ENCODE data around the gene THEM4.
"Not testable (repeated sequence)": the region's sequence is repeated elsewhere in the genome, so short reads cannot be mapped to it uniquely, and the experiment has no call there.

The THEM4 gene

GRCh38 chr1:151924691-151925587, 15.6 kb upstream of the THEM4 start:
- FAIRE-seq: no peak

GRCh38 chr1:151923422-151923821, 14.1 kb upstream of the THEM4 start:
- FAIRE-seq: no peak

GRCh38 chr1:151920149-151920548, 10.8 kb upstream of the THEM4 start:
- no peak for FAIRE-seq

GRCh38 chr1:151918819-151919610, 9.7 kb upstream of the THEM4 start:
- no peak for FAIRE-seq

DNA sequence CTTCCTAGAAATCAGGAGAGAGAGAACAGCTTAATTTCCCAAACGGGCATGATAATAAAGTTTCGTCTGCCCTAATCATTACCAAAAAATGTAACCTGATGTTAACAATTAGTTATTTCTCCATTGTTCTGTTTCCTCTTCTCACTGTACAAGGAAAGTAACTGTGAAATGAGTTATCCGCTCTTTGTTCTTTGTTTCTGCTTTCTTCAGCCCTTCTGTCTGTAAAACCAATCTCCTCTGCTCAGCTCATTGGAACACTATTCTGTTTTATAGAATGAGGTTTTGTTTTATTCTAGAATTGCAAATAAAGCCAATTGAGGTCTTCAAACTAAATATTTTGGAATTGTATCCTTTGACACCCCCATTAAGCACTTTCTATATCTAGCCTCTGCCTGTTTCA, 8.8 kb upstream of the THEM4 start:
- FAIRE-seq: no peak

GRCh38 chr1:151916726-151917370, 7.5 kb upstream of the THEM4 start:
- no peak for FAIRE-seq

- no peak for FAIRE-seq
Observed at GRCh38 chr1:151915061-151915686, 5.9 kb upstream of the THEM4 start.

DNA sequence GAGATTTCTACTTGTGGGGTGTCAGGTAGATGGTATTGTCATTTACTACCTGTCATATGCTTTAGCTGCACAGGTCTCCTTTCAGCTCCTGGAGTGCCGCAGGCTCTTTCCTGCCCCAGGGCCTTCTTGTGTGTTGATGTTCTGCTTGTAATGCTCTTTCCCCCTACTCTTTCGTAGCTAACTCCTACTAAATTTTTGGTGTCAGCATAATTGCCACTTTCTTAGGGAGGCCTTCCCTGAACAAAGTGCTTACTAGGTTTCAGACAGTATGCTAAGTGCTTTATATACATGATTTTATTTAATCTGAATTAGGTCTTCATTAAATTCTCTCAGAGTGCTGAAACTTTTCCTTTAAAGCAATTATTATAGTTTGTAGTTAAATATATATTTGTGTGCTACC, 4.8 kb upstream of the THEM4 start:
- FAIRE-seq: no peak

DNA sequence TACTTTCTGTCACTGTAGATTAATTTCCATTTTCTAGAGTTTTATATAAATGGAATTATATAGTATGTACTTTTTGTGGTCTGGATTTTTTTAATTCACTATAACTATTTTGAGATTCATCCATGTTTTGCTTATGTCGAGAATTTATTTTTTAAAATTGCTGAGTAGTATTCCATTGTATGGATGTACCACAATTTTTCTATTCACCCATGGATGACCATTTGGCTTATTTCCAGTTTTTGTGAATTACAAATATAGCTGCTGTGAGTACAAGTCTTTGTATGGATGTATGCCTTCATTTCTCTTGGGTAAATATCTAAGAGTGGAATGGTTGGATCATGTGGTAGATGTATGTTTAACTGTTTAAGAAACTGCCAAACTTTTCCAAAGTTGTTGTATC, 3.7 kb upstream of the THEM4 start:
- FAIRE-seq: no peak

- no peak for FAIRE-seq
Observed at GRCh38 chr1:151908228-151908691, 1.1 kb downstream of the THEM4 start.

GRCh38 chr1:151907363-151908139, 1.8 kb downstream of the THEM4 start:
- FAIRE-seq: no peak

DNA sequence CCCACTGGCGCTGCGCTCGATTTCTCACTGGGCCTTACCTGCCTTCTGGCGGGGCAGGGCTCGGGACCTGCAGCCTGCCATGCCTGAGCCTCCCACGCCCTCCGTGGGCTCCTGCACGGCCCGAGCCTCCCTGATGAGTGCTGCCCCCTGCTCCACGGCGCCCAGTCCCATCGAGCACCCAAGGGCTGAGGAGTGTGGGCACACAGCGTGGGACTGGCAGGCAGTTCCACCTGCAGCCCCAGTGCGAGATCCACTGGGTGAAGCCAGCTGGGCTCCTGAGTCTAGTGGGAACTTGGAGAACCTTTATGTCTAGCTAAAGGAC, 3.0 kb downstream of the THEM4 start:
- FAIRE-seq: not testable (repeated sequence)

- not testable (repeated sequence) for FAIRE-seq
Observed at GRCh38 chr1:151905443-151906323, 3.6 kb downstream of the THEM4 start.

DNA sequence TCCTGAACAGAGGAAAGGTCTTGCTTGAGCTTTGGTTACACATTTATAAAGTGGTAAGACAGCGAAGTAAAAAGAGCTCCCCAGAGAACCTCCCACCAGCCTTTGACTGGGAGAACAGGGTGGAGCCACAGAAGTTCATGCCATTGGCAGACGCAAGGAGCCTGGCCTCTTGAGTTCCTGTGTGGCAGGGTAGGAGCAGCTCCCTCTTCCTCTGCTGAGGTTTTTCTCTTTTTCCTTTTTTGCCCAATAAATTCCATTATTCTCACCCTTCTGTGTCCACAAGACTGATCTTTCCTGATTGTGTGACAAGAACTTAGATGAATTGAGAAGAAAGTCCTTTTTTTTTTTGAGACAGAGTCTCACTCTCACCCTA, 4.3 kb downstream of the THEM4 start:
- no peak for FAIRE-seq

DNA sequence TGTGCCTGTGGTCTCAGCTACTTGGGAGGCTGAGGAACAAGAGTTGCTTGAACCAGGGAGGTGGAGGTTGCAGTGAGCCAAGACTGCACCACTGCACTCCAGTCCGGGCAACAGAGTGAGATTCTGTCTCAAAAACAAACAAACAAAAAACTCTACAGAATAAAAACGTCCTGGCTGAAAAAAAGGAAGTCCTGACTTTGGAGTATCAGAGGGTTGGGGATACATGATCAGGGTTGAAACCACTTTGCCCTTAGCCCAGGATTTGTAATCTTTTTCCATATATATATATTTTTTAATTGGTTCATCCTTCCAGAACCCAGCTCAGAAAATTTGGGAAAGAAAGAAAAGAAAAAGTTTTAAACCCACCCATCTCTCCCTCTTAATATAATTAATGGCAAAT, 6.5 kb downstream of the THEM4 start:
- FAIRE-seq: no peak

GRCh38 chr1:151900804-151901203, 8.5 kb downstream of the THEM4 start:
- FAIRE-seq: not testable (repeated sequence)

DNA sequence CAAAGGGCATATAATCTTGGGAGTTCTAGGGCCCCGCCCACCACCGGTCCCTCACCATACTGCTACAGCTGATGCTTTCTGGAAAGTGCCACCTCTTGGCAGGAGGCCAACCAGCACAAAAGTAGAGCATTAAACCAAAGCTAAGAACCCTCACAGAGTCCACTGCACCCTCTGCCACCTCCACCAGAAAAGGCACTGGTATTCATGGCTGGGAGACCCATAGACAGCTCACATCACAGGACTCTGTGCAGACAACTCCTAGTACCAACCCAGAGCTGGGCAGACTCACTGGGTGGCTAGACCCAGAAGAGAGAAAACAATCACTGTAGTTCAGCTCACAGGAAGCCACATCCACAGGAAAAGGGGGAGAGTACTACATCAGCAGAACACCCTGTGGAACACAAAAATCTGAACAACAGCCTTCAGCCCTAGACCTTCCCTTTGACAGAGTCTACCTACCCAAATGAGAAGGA, 10.8 kb downstream of the THEM4 start:
- no peak for FAIRE-seq

DNA sequence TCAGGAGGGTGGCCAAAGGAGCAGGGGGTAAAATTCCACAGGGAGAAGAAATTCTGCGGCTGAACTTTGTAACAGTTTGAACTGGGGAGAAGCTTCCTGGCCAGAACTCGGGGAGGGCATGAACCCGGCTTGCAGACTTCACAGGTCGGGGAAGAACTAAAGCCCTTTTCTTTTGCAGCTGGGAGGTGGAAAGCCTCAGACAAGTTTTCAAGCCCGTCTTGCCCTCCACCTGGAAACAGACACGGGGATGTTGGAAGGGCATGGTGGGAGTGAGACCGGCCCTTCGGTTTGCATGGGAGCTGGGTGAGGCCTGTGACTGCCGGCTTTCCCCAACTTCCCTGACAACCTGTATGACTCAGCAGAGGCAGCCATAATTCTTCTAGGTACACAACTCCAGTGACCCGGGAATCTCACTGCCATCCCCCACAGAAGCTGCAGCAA, 11.3 kb downstream of the THEM4 start:
- FAIRE-seq: no peak

DNA sequence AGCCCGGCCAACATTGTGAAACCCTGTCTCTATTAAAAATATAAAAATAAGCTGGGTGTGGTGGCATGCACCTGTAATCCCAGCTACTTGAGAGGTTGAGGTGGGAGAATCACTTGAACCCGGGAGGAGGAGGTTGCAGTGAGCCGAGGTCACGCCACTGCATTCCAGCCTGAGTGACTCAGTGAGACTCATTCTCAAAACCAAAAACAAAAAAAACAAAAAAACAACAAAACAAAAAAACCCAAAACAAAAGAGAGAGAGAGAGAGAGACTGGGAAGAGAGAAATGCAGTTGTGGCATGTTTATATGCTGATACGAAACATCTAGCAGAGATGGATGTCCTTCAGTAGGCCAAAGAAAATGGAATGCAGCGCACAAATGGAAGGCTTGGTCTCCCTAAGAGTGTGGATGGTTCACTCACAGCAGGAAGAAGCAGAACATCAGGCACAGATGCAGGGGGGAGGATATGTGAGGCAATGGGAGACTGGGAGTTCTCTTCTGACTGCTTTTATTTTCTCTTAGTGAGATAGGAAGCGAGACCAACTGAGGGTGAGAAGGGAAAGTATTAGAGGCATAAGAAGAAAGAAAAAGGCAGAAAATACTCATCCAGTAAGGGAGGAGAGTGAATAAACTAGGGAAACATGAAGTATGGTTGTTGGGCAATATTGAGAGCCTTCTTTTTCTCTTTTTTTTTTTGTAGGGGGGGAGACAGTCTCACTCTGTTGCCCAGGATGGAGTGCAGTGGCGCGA, 16.0 kb downstream of the THEM4 start:
- FAIRE-seq: no peak

- no peak for FAIRE-seq
Observed at GRCh38 chr1:151892190-151892589, 17.1 kb downstream of the THEM4 start.

Measured in TTC549 (cell line).